ENCODE data around the gene AGAP1. TPM values are rescaled to one million over a fixed set of nuclear protein-coding genes. Genes with fewer than 3 reads are reported as not detected.

AGAP1 gene
- total RNA-seq, 1 experiment from 2014 or later, result 44.8 TPM

DNA sequence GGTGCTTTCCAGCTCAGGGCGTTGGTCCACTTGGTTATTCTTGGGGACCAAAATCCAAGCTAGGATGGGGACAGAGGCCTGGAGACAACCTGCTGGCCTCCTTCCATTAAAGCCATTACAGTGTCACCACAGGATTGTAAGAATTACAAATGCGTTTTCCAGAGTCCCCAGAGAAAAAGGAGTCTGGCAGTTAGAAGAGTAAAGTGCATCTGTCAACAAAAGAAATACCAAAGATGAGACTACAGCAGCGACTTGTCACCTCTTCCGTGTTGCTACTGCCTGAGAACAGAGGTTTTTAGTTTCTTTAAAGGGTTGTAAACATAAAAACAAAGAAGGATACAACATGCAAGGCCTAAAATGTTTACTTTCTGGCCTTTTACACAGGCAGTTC lies 235.7 kb downstream of the AGAP1 start:
- DNase-seq (ENCODE audit: low spot score), result no peak

DNA sequence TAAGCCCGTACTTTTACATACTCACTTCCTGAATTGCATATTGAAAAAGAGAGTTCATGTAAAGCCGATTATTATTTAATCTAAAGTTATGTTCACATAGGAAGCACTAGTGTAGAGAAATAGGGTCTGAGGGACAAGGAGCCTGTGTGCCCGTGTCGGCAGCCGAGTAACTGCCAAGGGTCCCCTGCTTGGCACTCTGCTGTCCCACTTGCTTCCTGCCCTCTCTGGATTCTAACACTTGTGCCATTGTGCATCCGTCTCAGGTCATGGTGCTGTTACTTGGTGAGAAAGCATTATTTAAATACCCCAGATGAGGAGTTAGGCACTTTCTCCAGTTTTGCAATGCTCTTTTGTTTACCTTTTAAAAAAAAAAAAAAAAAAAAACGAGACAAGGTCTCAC lies 236.3 kb downstream of the AGAP1 start:
- DNase-seq (ENCODE audit: low spot score), result no peak

GRCh38 chr2:235733761-235734160 lies 239.9 kb downstream of the AGAP1 start:
- no peak for DNase-seq (ENCODE audit: low spot score)

DNA sequence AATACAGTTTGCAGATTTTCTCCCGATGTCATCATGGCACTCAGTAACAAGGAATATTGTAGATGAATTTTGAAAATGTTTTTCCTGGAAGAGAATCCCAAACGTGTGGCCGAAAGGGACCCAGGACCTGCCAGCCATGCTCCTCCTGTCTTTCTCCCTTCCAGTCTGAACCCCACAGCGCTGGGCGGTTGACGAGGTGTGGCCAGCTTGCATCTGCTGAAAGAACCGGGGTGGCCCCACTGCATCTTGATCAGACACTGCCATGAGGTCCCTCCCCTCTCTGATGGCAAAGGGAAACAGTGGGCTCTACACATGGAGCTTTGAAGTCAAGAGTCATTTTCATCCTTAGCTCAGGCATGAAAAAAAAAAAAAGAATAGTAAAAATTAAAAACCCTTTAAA lies 240.3 kb downstream of the AGAP1 start:
- DNase-seq (ENCODE audit: low spot score), result no peak

GRCh38 chr2:235734688-235735231 lies 240.9 kb downstream of the AGAP1 start:
- DNase-seq (ENCODE audit: low spot score), result no peak

- DNase-seq (ENCODE audit: low spot score), result no peak
Measured at GRCh38 chr2:235737396-235737795, 243.6 kb downstream of the AGAP1 start.

DNA sequence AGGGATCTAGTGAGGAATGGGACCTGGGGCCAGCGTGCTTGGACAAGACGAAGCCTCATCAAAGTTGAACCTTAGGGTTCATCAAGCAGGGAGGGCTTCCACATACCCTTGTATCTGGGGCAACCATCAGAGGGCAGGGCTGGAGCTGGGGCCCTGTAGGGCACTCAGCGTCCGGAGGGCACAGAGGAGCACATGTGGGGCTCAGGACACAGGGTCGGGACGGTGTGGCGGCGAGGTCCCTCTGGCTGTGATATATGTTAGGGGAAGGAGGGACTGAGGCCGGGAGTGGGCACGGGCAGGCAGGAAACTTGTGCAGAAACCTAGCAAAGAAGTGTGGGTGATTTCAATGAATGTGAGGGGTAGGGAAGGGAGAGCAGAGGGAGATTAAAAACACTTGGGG lies 244.0 kb downstream of the AGAP1 start:
- DNase-seq (ENCODE audit: low spot score), result no peak

DNA sequence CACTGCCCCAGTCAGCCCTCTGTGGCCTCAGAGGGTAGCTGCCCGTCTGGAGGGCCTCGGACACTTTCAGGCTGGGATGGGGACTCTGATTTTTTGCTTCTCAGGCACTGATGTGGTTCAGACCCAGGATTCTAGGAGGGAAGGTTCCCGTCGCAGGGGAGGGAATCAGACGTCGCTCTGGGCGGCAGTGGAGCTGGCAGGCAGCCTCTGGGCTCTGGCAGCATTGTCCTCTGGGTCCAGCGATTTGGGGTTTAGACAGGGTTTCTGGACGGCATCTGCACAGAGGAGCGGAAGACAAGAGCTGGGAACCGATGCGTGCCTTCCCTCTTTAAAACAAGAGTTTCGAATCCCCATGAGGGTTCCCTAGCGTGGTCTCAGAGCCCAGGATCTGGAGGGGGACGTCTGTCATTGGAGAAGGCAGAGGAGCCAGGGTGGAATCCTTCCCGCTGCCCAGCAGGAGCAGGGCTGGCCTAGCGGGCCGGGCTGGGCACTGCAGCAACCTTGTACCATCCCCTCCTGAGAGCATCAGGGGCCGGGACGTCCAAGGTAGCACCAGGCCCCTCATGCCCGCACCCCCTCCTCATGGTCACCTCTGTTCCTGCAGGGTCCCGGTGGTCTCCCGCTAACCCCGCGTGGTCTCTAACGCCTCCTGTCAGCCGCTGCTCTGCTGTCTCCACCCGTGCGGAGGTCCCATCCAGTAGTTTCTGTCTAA lies 246.0 kb downstream of the AGAP1 start:
- no peak for DNase-seq (ENCODE audit: low spot score)

- DNase-seq (ENCODE audit: low spot score), result peak; percentile 26
Measured at GRCh38 chr2:235740821-235741220, 247.0 kb downstream of the AGAP1 start.

DNA sequence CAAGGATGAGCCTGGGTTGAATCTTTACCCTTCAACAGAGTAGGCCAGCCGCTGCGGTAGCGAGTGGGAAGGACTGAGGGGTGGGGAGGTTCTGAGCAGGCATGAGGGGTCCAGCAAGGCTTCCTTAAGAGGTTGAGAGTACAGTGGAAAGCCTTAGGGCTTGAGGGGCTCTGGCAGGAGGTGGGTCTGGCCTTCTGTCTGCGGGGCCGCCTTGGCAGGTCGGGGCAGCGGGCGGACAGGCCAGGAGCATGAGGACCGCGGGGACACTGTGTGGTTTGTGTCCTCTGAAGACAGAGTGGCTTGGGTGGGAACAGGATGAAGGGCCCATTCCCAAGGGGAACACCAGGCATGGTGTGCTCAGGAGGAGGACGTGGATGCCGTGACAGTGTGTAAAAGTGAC lies 250.3 kb downstream of the AGAP1 start:
- DNase-seq (ENCODE audit: low spot score), result no peak

DNA sequence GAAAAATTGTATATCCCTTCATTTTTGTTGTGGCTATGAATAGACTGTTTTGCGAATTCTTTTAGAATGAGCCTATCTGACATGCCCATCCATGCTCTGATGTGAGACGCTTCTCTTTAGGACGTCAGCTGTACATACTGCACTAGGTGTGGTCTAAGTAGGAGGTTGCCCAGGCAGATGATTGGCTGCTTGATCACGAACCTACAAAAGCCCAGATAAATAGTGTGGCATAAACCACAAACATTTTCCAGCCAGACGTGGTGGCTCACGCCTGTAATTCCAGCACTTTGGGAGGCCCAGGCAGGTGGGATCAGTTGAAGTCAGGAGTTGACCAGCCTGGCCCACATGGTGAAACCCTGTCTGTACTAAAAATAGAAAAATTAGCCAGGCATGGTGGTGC lies 251.8 kb downstream of the AGAP1 start:
- no peak for DNase-seq (ENCODE audit: low spot score)

DNA sequence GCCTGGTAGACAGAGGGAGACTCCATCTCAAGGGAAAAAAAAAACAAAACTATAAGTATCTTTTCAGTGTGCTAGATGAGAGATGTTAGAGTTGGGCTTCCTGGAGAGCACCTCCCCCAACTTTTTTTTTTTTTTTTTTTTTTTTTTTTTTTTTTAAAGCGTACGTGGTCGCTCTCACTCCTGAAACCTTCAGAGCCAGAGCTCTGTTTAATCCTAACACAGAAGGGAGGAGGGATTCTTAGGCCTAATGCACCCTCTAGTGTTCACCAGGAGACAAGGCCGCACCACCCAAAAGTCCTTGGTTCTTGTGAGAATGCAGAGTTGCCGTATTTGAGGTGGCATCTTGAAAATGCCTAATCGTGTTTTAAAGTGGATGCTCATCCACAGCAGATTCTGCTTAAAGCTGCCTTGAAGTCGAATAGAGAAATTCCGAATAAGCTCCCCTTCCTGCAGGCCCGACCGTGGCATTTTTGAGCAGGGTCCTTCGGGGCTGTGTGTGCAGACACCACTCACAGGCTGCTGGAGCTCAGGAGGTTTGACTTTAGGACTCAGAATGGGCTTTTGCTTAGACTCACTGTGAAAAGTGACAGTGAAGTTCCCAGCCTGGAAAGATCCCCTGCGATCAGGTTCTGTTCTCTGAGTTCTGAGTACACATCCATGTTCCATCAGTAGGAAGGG lies 252.6 kb downstream of the AGAP1 start:
- DNase-seq (ENCODE audit: low spot score), result peak; percentile 74

DNA sequence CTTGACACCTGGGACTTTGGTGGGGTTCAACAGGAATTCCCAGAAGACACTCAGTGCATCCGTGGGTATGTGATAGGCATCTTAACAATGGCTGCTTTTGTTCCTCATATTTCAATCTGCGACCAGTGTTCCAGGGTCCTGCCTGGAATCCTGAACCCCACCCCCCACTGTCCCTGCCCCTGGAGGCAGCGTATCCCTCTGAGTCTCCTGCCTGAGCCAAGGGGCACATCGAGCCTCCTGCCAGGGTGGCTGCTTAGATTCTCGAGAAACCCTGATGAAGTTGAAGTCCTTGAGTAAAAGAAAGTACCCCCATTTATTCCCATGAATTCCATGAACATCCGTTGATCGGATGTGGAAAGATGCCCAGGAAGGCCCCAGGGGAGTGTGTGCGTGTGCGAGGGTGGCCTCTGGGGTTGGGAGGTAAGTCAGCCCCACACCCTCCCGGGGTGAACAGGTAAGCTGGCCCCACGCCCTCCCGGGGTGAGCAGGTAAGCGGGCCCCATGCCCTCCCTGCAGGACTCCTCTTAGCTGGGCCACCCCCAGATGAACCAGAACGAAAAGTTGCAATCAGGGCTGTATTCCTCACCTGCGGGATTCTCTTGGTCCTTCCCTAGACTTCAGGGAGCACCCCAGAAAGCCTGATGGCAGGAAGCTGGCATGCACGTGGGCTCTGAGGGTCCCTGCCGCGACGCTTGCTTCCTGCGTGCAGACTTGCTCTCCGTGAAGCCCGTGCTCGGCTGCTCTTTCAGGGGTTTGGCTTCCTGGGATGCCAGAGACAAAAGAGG lies 253.3 kb downstream of the AGAP1 start:
- no peak for DNase-seq (ENCODE audit: low spot score)

GRCh38 chr2:235747786-235748091 lies 253.9 kb downstream of the AGAP1 start:
- DNase-seq (ENCODE audit: low spot score), result peak; percentile 16

DNA sequence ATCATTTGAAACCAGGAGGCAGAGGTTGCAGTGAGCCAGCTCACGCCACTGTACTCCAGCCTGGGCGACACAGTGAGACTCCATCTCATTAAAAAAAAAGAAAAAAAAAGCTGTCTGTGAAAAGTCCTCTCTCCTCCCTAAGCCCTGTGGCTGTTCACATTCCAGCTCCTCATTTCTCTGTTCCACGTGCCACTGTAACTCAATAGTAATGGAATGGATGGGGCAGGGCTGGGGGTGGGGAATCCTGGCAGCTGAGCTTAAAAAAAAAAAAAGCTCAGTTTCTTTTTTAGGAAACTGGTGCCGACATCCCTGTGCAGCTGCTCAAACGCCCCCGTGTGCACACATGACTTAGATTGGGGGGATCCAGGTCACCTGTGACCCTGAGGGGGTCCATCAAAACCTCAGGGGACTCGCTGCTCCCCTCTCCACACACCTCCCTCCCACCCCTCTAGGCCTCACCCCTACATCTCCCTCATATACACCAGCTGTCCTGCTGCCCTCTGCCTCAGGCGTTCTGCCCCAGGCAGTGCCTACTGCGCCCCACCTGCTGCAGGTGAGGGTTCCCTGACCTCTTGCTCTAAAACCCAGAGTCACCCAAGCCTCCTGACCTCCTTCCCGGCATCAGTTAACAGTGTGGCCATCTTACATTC lies 255.4 kb downstream of the AGAP1 start:
- no peak for DNase-seq (ENCODE audit: low spot score)

DNA sequence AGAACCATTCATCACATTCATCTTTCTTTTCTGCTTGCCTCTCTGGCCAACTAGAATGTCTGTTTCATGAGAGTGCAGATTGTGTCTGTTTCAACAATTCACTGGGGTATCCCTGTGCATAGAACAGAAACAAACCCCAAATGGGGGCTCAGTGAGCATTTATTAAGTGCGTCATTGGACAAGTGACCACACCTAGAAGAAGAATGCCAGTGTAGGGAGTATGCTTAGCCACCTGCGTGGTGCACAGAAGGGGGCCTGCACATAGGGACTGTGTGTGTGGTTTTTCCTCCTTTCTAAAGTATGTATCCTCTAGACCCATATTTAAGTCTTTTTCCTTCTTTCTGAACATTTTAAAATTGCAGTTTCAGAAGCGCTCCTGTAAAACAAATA lies 255.9 kb downstream of the AGAP1 start:
- no peak for DNase-seq (ENCODE audit: low spot score)

DNA sequence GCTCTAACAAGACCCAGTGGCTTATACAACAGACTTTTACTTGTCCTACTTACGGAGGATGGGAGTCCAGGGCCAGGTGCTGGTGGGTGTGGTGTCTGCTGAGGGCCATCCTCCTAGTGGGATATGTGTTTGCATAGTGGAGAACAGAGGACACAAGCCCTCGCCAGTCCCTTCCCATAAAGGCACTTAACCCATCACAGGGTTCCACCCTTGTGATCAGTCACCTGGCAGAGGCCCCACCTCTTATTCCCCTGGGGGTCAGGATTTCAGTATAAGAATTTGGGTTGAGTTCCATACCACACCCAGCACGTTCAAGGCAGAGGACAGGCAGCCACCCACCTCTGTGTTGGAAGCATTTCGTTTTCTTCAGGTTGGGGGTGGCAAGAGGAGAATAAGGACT lies 259.0 kb downstream of the AGAP1 start:
- no peak for DNase-seq (ENCODE audit: low spot score)

GRCh38 chr2:235754357-235755207 lies 260.7 kb downstream of the AGAP1 start:
- DNase-seq (ENCODE audit: low spot score), result no peak

GRCh38 chr2:235756491-235756890 lies 262.6 kb downstream of the AGAP1 start:
- no peak for DNase-seq (ENCODE audit: low spot score)

GRCh38 chr2:235757212-235757611 lies 263.4 kb downstream of the AGAP1 start:
- DNase-seq (ENCODE audit: low spot score), result no peak

DNA sequence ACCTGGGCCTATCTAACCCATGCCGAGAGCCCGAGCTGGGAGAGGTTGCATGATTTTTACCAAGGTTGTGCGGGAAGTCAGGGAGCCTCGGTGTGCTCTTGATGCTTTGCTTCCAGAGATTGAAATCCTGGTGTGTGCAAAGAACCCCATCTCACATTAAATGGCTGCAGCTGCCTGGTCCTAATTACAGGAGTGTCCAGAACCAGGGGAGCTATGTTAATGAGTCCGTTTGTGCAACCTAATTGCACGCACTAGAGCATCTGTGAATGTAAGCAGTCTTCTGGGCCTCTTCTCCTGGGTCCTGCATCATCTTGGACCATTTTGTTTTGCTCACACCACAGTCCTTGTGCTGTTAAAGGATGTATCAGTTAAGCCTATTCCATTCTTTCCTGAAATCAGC lies 263.8 kb downstream of the AGAP1 start:
- no peak for DNase-seq (ENCODE audit: low spot score)

Data from HT-29 (cell line).